GM23248 (cell line): ENCODE measurements around the gene KDM1A. TPM values are rescaled to one million over a fixed set of nuclear protein-coding genes. Genes with fewer than 3 reads are reported as not detected.

Source experiments
- DNase-seq: peaks from one replicate; pipeline ENCODE4 v3.0.0-alpha.2; 2015
- H2AFZ ChIP-seq: fragments of 200-600 bp; sonication (generic); 2 replicates; pipeline ENCODE4 v1.6.1; 2016; ENCODE audit warnings: antibody characterized with exemption
- H3F3A ChIP-seq: fragments of 200-600 bp; sonication (generic); 2 replicates; pipeline ENCODE4 v1.6.1; 2016; ENCODE audit warnings: mild to moderate bottlenecking, antibody characterized with exemption, mixed run types; ENCODE audit not compliant: insufficient read depth
- H3K27ac ChIP-seq: fragments of 200-600 bp; sonication (generic); 2 replicates; pipeline ENCODE4 v1.5.1; 2016; ENCODE audit warnings: mild to moderate bottlenecking
- H3K27me3 ChIP-seq: fragments of 200-600 bp; sonication (generic); replicated peaks from 2 replicates; pipeline ENCODE4 v1.6.1; 2016; ENCODE audit warnings: mild to moderate bottlenecking; ENCODE audit not compliant: insufficient read depth
- H3K36me3 ChIP-seq: fragments of 200-600 bp; sonication (generic); 2 replicates; pipeline ENCODE4 v1.6.1; 2016; ENCODE audit warnings: low read depth, mild to moderate bottlenecking
- H3K4me1 ChIP-seq: fragments of 200-600 bp; sonication (generic); 2 replicates; pipeline ENCODE4 v1.6.1; 2016; ENCODE audit warnings: mild to moderate bottlenecking; ENCODE audit not compliant: insufficient read depth
- H3K4me2 ChIP-seq: fragments of 200-600 bp; sonication (generic); one replicate; pipeline ENCODE4 v1.6.1; 2016; ENCODE audit warnings: mild to moderate bottlenecking; ENCODE audit not compliant: unreplicated experiment
- H3K4me3 ChIP-seq: fragments of 200-600 bp; sonication (generic); 2 replicates; pipeline ENCODE4 v1.5.1; 2016; ENCODE audit warnings: mild to moderate bottlenecking
- H3K79me2 ChIP-seq: fragments of 200-600 bp; sonication (generic); 2 replicates; pipeline ENCODE4 v1.6.1; 2016; ENCODE audit warnings: mild to moderate bottlenecking; ENCODE audit not compliant: insufficient read depth
- H3K9ac ChIP-seq: fragments of 200-600 bp; sonication (generic); 2 replicates; pipeline ENCODE4 v1.6.1; 2016; ENCODE audit warnings: mild to moderate bottlenecking
- H3K9me2 ChIP-seq: fragments of 200-600 bp; sonication (generic); 2 replicates; pipeline ENCODE4 v1.6.1; 2016; ENCODE audit warnings: mixed run types, mild to moderate bottlenecking, moderate library complexity; ENCODE audit not compliant: insufficient read depth
- H3K9me3 ChIP-seq: fragments of 200-600 bp; sonication (generic); one replicate; pipeline ENCODE4 v1.6.1; 2017; ENCODE audit warnings: low read depth
- H4K20me1 ChIP-seq: fragments of 200-600 bp; sonication (generic); 2 replicates; pipeline ENCODE4 v1.6.0; 2016; ENCODE audit not compliant: insufficient read depth
- EZH2 ChIP-seq: fragments of 200-600 bp; sonication (generic); IDR thresholded peaks from 2 replicates; pipeline ENCODE4 v1.6.1; 2018; ENCODE audit warnings: antibody characterized with exemption, mild to moderate bottlenecking; ENCODE audit not compliant: insufficient read depth, poor library complexity, severe bottlenecking
- EZH2phosphoT487 ChIP-seq: fragments of 200-600 bp; sonication (generic); IDR thresholded peaks from 2 replicates; pipeline ENCODE4 v1.6.1; 2018; ENCODE audit warnings: antibody characterized with exemption, moderate library complexity, mild to moderate bottlenecking, low read depth; ENCODE audit not compliant: insufficient read depth
- WGBS, 2 experiments: methylation state at CpG; one replicate each; pipeline ENCODE4 v1.1.6; 2015 to 2017; ENCODE audit warnings: low lambda C conversion rate in 2 of 2, low coverage in 1 of 2; ENCODE audit errors: missing lambda C conversion rate in 2 of 2; 5-methylcytosine and 5-hydroxymethylcytosine counted together
- in situ Hi-C: fragments of 300-500 bp; cut with MboI; formaldehyde crosslinking; loops from 2 replicates; pipeline ENCODE4 v1.15.0; 2020
- polyA plus RNA-seq: library from polyadenylated mRNA; unstranded; fragments of >200 nt; fragmentation: Nextera tagmentation; extraction: Ambion mirVana; gene quantifications from 2 replicates; pipeline ENCODE4 v1.2.1, GENCODE V29; 2016
- total RNA-seq: library from RNA; depleted of rRNA; stranded (reverse); fragments of >200 nt; shearing (Covaris generic); gene quantifications from 2 replicates; pipeline ENCODE4 v1.2.3, GENCODE V29; 2014; rRNA removed

Gene KDM1A
- total RNA-seq = 62.5 and 64.4 TPM in 2 replicates
- polyA plus RNA-seq = 30.3 and 30.6 TPM in 2 replicates

- no peaks in the 10 kb centered on the region for H3K36me3 ChIP-seq
- H3K9me2 ChIP-seq = no peaks in the 10 kb centered on the region
- H3K9ac ChIP-seq = peak within 1 kb of the TSS; percentile 96
- 0 to 1% methylated on average over 43 to 67 of the region's 85 CpGs for WGBS, 2 experiments
- H3F3A ChIP-seq = peaks cover 13% of the 10 kb centered on the region; the same call in 1 of the 2 replicates
- H3K4me3 ChIP-seq = peak within 1 kb of the TSS; percentile 94
- peak within 1 kb of the TSS; percentile 98 for H3K4me2 ChIP-seq
- in situ Hi-C loops = no loop called here
- H3K27me3 ChIP-seq = no peaks in the 10 kb centered on the region
- H3K9me3 ChIP-seq = no peaks in the 10 kb centered on the region
- peaks cover 8% of the 10 kb centered on the region; the same call in 1 of the 2 replicates for H3K4me1 ChIP-seq
- H2AFZ ChIP-seq = peak within 1 kb of the TSS; percentile 98
- H3K27ac ChIP-seq = peak within 1 kb of the TSS; percentile 78
- DNase-seq = peak; percentile 98
- H4K20me1 ChIP-seq = no peaks in the 10 kb centered on the region
- no peak for TF ChIP-seq EZH2phosphoT487
- TF ChIP-seq EZH2 = no peak
- peaks cover 49% of the 10 kb centered on the region for H3K79me2 ChIP-seq
Observed at GRCh38 chr1:23019094-23019862, at the start of gene KDM1A. Gene KDM1A (plus strand): TSS chr1:23019468. CDS start chr1:23019597, 129 bp downstream.

- H3K9me3 ChIP-seq = no peaks in the 10 kb centered on the region
- H3K27ac ChIP-seq = no peak overlapping the region
- no peak for TF ChIP-seq EZH2
- TF ChIP-seq EZH2phosphoT487 = no peak
- no peak overlapping the region for H3K4me3 ChIP-seq
- H3K4me1 ChIP-seq = no peaks in the 10 kb centered on the region
- no peaks in the 10 kb centered on the region for H3K36me3 ChIP-seq
- H3K9me2 ChIP-seq = no peaks in the 10 kb centered on the region
- no peak overlapping the region for H2AFZ ChIP-seq
- peaks cover 37% of the 10 kb centered on the region for H3K27me3 ChIP-seq
- no peaks in the 10 kb centered on the region for H3K79me2 ChIP-seq
- H4K20me1 ChIP-seq = no peaks in the 10 kb centered on the region
- in situ Hi-C loops = no loop called here
- DNase-seq = no peak
- no peak overlapping the region for H3K9ac ChIP-seq
- WGBS, 2 experiments = 43 to 52% methylated on average over 2 of the region's 2 CpGs
- H3F3A ChIP-seq = no peaks in the 10 kb centered on the region
- H3K4me2 ChIP-seq = no peak overlapping the region
Observed at GRCh38 chr1:22970096-22970495, 49.2 kb upstream of the KDM1A start.

GRCh38 chr1:22971161-22971560 lies 48.1 kb upstream of the KDM1A start:
- no peak for TF ChIP-seq EZH2
- no peak for TF ChIP-seq EZH2phosphoT487
- H3K27ac ChIP-seq = no peak overlapping the region
- H3K36me3 ChIP-seq = no peaks in the 10 kb centered on the region
- no peak overlapping the region for H3K9ac ChIP-seq
- H3K9me3 ChIP-seq = no peaks in the 10 kb centered on the region
- no peak for DNase-seq
- no peak overlapping the region for H3K4me2 ChIP-seq
- WGBS, 2 experiments = 28 to 47% methylated on average over 3 of the region's 3 CpGs
- H3K4me1 ChIP-seq = peaks cover 7% of the 10 kb centered on the region
- no peak overlapping the region for H3K4me3 ChIP-seq
- no peaks in the 10 kb centered on the region for H3K9me2 ChIP-seq
- H3K79me2 ChIP-seq = no peaks in the 10 kb centered on the region
- no peaks in the 10 kb centered on the region for H3F3A ChIP-seq
- H4K20me1 ChIP-seq = no peaks in the 10 kb centered on the region
- in situ Hi-C loops = no loop called here
- H2AFZ ChIP-seq = no peak overlapping the region
- H3K27me3 ChIP-seq = peaks cover 37% of the 10 kb centered on the region

GRCh38 chr1:22971611-22972405 lies 47.5 kb upstream of the KDM1A start:
- Histone ChIP-seq H3K4me1 (peaks cover 8% of the 10 kb centered on the region), H3K9ac (no peak overlapping the region), H3F3A (peaks cover 1% of the 10 kb centered on the region; the same call in 1 of the 2 replicates), H3K4me3 (no peak overlapping the region), H3K9me2 (no peaks in the 10 kb centered on the region), H3K9me3 (no peaks in the 10 kb centered on the region), H3K27ac (no peak overlapping the region), H3K79me2 (no peaks in the 10 kb centered on the region), H3K27me3 (peaks cover 37% of the 10 kb centered on the region), H4K20me1 (no peaks in the 10 kb centered on the region), H3K4me2 (no peak overlapping the region), H2AFZ (no peak overlapping the region), H3K36me3 (no peaks in the 10 kb centered on the region)
- in situ Hi-C loops = no loop called here
- TF ChIP-seq EZH2 (no peak), EZH2phosphoT487 (no peak)
- peak; percentile 22 for DNase-seq
- WGBS, 2 experiments = 50 to 56% methylated on average over 5 of the region's 5 CpGs
